Astrocyte of the cerebellum (primary cell): ENCODE results near the gene SREBF1.

Experiments used
- DNase-seq: peaks from one replicate; pipeline ENCODE4 v3.0.0-alpha.2; 2011; ENCODE audit warnings: low read depth
- H3K4me3 ChIP-seq: 2 replicates; pipeline ENCODE4 v1.5.1; 2011; ENCODE audit warnings: mild to moderate bottlenecking, low read depth, low read length, moderate library complexity
- in situ Hi-C: cut with HindIII; loops from 2 replicates; pipeline ENCODE4 v1.10.0; 2017; ENCODE audit warnings: low sequenced_read_pairs
- TF ChIP-seq, protein P1 (sequence below): IDR thresholded peaks from 2 replicates; pipeline ENCODE4 v1.5.1; 2012; ENCODE audit warnings: low read length, low read depth, moderate library complexity, mild to moderate bottlenecking; ENCODE audit errors: missing control alignments

Gene SREBF1

DNA sequence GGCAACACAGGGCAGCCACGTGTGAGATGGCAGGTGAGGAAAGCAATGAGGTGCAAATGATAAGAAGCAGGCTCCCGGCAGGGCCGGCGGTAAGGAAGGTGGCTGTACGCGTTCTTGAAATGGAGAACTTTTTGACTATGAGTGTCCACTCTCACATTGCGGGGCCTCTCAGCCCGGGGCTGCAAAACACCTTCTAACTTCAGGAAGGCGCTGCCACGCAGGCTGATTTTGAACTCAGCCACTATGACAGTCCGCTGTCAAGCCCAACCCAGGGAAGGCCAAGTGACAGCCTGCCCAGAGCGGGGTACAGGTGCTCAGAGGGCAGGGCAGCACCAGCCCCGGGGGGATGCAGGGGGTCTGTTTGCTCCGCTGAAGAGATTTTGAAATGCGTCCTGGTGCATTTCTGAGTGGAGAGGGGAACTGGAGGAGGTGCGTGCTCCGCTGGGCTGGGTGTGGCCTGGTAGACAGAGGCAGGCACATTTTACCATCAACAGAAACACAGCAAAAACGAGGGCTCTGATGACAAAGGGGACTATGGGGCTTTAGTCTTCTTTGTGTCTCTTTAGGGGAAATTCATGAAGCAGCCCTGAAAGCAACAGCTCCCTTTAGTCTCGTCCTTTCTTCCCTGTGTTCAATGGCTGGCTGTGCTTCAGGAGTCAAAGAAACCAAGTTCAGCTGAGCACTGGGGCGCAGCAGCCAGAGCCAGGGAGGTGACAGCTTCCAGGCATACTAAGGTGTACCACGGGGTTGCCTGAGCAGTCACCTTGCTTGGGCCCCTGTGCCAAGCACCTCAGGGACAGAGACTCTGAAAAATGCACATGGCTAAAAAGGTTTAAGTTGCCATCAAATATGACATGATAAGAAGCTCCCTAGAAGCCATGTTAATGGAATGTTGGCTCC is 14.6 kb upstream of the SREBF1 start:
- H3K4me3 ChIP-seq, result no peak overlapping the region
- in situ Hi-C loops, result no loop called here
- DNase-seq, result no peak
- TF ChIP-seq, protein P1, sequence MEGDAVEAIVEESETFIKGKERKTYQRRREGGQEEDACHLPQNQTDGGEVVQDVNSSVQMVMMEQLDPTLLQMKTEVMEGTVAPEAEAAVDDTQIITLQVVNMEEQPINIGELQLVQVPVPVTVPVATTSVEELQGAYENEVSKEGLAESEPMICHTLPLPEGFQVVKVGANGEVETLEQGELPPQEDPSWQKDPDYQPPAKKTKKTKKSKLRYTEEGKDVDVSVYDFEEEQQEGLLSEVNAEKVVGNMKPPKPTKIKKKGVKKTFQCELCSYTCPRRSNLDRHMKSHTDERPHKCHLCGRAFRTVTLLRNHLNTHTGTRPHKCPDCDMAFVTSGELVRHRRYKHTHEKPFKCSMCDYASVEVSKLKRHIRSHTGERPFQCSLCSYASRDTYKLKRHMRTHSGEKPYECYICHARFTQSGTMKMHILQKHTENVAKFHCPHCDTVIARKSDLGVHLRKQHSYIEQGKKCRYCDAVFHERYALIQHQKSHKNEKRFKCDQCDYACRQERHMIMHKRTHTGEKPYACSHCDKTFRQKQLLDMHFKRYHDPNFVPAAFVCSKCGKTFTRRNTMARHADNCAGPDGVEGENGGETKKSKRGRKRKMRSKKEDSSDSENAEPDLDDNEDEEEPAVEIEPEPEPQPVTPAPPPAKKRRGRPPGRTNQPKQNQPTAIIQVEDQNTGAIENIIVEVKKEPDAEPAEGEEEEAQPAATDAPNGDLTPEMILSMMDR, result no peak

DNA sequence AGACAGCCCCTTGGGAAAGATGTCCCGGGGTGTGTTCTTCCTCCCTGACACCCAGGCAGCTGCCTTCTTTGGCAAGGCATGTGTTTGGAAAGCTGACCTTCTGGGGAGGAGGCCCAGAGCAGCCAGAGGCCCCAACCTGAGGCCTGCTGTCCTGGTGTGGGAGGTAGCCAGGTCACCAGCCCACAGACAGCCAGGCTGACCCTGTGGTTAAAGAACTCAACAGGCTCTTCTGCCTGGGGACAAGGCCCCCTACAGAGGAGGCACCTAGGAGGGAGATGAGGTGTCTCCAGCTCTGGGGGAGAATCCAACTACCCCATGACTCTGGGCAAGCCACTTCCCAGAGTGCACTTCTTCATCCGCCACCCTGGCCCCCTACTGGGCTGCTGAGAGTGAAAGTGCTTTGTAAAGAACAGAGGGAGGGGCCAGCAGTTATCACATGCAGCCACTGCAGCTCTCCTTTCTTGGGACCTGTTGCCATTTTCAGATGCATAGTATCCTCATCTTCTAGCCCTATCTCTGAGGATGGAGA is 13.1 kb upstream of the SREBF1 start:
- in situ Hi-C loops, result no loop called here
- no peak overlapping the region for H3K4me3 ChIP-seq
- TF ChIP-seq, protein P1, result peak; percentile 24
- DNase-seq, result no peak

DNA sequence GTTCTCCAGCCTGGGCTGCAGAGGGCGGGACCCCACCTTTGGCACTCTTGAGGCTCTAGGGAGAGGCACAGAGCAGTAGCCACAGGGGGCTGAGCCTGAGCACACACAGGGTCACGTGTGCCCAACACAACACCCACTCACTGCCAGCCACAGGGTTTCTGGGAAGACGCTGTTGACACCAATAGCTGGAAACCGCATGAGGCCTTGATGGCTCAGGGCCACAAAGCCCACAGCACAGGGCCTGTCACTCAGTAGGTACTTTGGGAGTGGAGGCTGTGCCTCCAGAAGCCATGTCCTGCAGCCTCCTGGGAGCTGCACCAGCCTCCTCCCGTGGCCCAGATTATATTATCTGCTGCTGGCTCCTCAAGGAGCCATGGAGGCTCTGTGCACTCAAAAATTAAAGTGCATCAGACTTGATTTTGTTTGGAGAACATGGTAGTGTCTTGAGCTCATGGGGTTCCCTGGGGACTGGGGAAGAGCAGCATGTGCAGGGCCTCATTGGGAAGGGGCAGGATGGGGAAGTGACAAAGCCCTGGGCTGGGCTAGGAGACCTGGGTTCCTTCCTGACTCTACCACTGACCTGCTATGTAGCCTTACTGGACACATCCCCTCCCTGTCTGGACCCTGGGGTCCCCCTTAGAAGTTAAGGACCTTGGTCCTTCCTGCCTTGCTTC is 12.5 kb upstream of the SREBF1 start:
- TF ChIP-seq, protein P1, result no peak
- in situ Hi-C loops, result no loop called here
- no peak for DNase-seq
- H3K4me3 ChIP-seq, result no peak overlapping the region

DNA sequence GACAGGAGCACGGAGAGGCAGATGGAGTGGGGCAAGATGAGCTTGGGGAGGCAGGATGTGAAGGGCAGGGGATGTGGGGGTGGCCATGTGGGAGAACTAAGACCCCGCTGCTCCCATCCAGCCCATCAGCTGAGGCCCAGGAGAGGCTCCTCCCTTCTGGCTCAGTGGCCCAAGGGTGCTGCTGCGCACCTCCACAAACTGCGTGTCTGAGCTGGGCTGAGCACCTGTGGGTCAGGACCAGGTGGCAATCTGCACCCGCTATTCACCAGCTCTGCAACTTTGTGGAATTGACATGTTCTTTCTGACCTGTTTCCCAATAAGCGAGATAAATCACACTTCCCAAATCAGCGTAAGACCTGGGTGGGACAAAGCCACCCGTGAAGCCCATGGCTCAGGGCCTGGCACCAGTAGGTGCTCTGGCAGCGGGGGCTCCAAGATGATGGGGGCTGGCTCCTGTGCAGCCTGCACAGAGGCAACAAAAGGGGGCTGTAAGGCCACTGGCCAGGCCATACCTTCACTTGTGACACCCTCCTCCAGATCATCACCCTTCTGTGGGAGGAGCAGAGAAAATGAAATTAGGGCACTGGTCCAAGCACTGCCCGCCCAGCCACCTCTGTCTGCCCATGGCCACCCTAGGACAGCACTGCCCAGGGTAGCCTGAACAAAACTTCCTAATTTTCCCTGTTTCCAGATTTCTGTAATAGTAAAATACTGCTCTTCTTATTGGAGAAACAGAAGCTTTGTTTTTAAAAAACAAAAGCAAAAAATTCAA is 11.7 kb upstream of the SREBF1 start:
- no peak overlapping the region for H3K4me3 ChIP-seq
- no peak for DNase-seq
- TF ChIP-seq, protein P1, result no peak
- in situ Hi-C loops, result no loop called here

DNA sequence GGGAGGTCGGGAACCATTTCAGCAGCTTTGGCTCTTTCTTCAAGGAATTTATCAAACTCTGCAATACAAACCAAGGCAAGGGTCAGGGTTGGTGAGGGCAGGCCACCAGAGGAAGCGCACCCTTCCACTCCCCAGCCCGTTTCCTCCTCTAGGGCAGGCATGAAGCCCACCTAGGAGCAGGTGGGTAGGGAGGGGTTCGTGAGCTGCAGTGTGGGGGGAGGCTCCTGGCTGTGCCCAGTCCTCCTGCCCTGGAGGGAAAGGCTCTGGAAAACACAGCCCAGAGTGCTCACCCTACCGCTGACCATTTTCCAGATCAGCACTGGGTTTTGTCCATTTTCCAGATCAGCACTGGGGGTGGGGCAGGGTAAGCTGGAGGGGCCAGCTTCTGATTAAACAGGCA is 10.9 kb upstream of the SREBF1 start:
- DNase-seq, result no peak
- in situ Hi-C loops, result no loop called here
- no peak overlapping the region for H3K4me3 ChIP-seq
- TF ChIP-seq, protein P1, result no peak

DNA sequence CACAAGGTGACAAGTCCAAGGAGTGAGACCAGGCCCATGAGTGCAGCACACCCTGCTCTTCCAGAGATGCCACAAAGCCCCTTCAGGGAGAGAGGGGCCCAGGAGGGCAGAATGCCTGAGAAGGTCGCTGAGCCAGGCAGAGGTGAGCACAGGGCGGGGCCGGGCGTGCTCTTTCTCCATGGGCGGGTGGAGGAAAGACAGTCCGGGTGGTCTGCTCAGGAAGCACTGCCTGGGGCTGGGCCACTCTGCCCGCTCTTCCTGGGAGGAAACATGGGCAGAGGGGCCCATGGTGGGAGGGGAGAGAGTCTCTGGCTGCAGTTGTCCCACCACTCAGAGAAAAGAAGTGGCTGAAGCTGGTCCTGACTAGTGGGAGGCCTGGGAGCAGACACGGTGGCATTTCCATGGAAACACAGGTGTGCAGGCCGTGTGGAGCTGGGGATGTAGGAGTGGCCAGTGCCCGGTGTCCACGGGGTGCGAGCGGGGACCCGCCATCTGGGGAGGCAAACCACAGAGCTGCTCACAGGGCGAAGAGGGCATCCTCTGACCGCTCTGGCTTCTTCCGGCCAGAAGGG is 10.4 kb upstream of the SREBF1 start:
- H3K4me3 ChIP-seq, result no peak overlapping the region
- in situ Hi-C loops, result no loop called here
- no peak for DNase-seq
- TF ChIP-seq, protein P1, result no peak
